ENCODE data around the gene TMEM270.

- TF ChIP-seq POLR2A (IDR thresholded peaks at IDR 0.05; ENCODE audit: low read length): no peak
- no peak for TF ChIP-seq GATA1 (IDR thresholded peaks at IDR 0.05; ENCODE audit: low read depth, low read length)
These were observed 33.3 kb upstream of the TMEM270 start for GRCh38 chr7:73827567-73828106.

Data from erythroblast (primary cell).